ENCODE data around the gene ZNF606. TPM values are rescaled to one million over a fixed set of nuclear protein-coding genes. Genes with fewer than 3 reads are reported as not detected.

Gene ZNF606
- polyA plus RNA-seq, 1 donor (not counting 4 experiments of a cell fraction or from before 2014, with no cell fraction given), result 3.5 TPM

DNA sequence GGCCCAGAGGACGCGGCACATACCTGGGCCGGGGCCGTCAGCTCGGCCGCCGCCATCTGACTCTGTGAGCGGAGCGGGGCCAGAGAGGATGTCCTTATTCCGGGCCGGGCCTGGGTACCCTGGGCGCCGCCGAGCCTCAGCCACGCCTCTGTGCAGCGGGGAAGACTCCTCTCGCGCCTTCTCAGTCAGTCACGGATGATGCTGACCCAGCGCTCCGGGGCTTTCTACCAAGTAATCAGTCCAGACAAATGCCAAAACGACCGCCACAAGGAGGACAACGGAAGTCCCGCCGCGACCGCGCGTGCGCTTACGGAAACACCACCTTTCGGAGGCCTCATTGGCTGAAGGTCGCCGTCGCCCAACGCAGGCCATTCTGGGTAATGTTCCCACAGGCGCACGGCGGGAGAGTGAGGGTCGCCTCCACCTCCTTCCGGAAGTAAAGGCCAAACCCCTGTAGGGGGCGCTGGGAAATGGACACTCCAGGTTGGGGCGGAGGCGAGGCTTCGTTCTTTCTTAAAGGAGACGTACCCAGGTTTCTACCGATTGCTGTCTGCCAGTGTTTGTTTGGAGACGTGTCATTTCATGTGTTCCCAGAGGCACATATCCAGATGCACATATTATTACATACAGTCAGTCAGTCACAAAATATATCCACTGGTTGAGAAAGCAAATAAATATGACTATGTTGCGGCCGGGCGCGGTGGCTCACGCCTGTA is 55.0 kb downstream of the ZNF606 start, which contains the start of gene ZNF256:
Gene ZNF256 (minus strand): TSS at position 288 of the 716 bp plus-strand sequence. CDS start 232 bp downstream, at position 56.
- FAIRE-seq (peak; percentile 91), DNase-seq (ENCODE audit: low read depth, low spot score) (peak; percentile 82)
- Histone ChIP-seq H3K4me2 (ENCODE audit: control insufficient read depth, extremely low read depth, insufficient read depth, low read depth, low read length) (peak within 1 kb of the TSS; percentile 89), H3K36me3 (ENCODE audit: control insufficient read depth in 2 of 2, extremely low read depth in 1 of 2, insufficient read depth in 2 of 2, low read length in 2 of 2) (peaks cover 5 to 16% of the 10 kb centered on the region in 2 experiments), H3K79me2 (ENCODE audit: control insufficient read depth, insufficient read depth, low read length) (peaks cover 45% of the 10 kb centered on the region), H3K9me3 (ENCODE audit: control insufficient read depth, low read depth, low read length) (peaks cover 2% of the 10 kb centered on the region), H4K20me1 (ENCODE audit: control insufficient read depth, extremely low read depth, insufficient read depth, low read length) (no peaks in the 10 kb centered on the region), H2AFZ (ENCODE audit: control insufficient read depth, low read length) (peak within 1 kb of the TSS; percentile 84), H3K9ac (ENCODE audit: control insufficient read depth, extremely low read depth, insufficient read depth, low read length) (peak within 1 kb of the TSS; percentile 86), H3K4me3 (ENCODE audit: control insufficient read depth in 2 of 3, extremely low read depth in 1 of 3, insufficient read depth in 2 of 3, low read depth in 1 of 3, low read length in 3 of 3) (peak within 1 kb of the TSS; percentile 82 to 90 (median 87)), H3K27ac (ENCODE audit: control insufficient read depth, insufficient read depth, low read length) (peak within 1 kb of the TSS; percentile 66), H3K4me1 (ENCODE audit: control insufficient read depth, extremely low read depth, insufficient read depth, low read length) (peaks cover 10% of the 10 kb centered on the region), H3K9me1 (ENCODE audit: control insufficient read depth, extremely low read depth, insufficient read depth, low read length) (no peaks in the 10 kb centered on the region), H3K27me3 (ENCODE audit: control insufficient read depth, extremely low read depth, insufficient read depth, low read length) (no peaks in the 10 kb centered on the region)
- dilution Hi-C loops (cut with MboI; ENCODE audit: extremely low pct_ligation_motif_present, low sequenced_read_pairs), result no loop called here
- TF ChIP-seq EZH2 (IDR thresholded peaks at IDR 0.05; ENCODE audit: low read length) (no peak), CTCF (optimal IDR thresholded peaks at IDR 0.05 in 1 of 3, IDR thresholded peaks at IDR 0.05 in 1 of 3, conservative IDR thresholded peaks at IDR 0.05 in 1 of 3; ENCODE audit: extremely low read depth in 1 of 3, insufficient read depth in 2 of 3, low read length in 3 of 3) (peak; percentile 56 to 71 (median 68))

DNA sequence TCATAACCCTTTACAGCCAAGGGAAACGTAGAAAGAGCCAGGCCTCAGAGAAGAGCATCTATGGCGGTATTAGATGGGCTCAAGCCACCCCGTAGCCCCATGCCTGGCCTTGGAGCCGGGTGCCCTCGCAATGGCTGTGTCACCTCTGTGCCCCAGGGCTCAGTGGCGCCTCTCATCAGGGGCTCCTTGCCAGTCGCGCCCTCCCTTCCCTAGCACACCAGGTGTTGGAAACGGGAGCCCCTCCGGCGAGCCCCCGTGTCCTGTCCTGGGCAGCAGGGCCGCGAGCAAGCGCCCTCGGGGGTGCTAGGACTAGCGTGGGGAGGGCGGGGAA is 55.6 kb downstream of the ZNF606 start:
- peaks cover 10% of the 10 kb centered on the region for H3K4me1 ChIP-seq (ENCODE audit: control insufficient read depth, extremely low read depth, insufficient read depth, low read length)
- no peaks in the 10 kb centered on the region for H4K20me1 ChIP-seq (ENCODE audit: control insufficient read depth, extremely low read depth, insufficient read depth, low read length)
- H3K4me2 ChIP-seq (ENCODE audit: control insufficient read depth, extremely low read depth, insufficient read depth, low read depth, low read length), result peak overlapping the region; percentile 89
- H3K4me3 ChIP-seq (ENCODE audit: control insufficient read depth in 2 of 3, extremely low read depth in 1 of 3, insufficient read depth in 2 of 3, low read depth in 1 of 3, low read length in 3 of 3), result peak overlapping the region; percentile 82 to 90 (median 87)
- FAIRE-seq (no peak), DNase-seq (ENCODE audit: low read depth, low spot score) (no peak)
- H3K9me1 ChIP-seq (ENCODE audit: control insufficient read depth, extremely low read depth, insufficient read depth, low read length), result no peaks in the 10 kb centered on the region
- peak overlapping the region; percentile 84 for H2AFZ ChIP-seq (ENCODE audit: control insufficient read depth, low read length)
- TF ChIP-seq EZH2 (IDR thresholded peaks at IDR 0.05; ENCODE audit: low read length), result no peak
- TF ChIP-seq CTCF (optimal IDR thresholded peaks at IDR 0.05 in 1 of 3, IDR thresholded peaks at IDR 0.05 in 1 of 3, conservative IDR thresholded peaks at IDR 0.05 in 1 of 3; ENCODE audit: extremely low read depth in 1 of 3, insufficient read depth in 2 of 3, low read length in 3 of 3), result no peak
- H3K9me3 ChIP-seq (ENCODE audit: control insufficient read depth, low read depth, low read length), result peaks cover 5% of the 10 kb centered on the region
- H3K27me3 ChIP-seq (ENCODE audit: control insufficient read depth, extremely low read depth, insufficient read depth, low read length), result no peaks in the 10 kb centered on the region
- H3K9ac ChIP-seq (ENCODE audit: control insufficient read depth, extremely low read depth, insufficient read depth, low read length), result peak overlapping the region; percentile 86
- peaks cover 45% of the 10 kb centered on the region for H3K79me2 ChIP-seq (ENCODE audit: control insufficient read depth, insufficient read depth, low read length)
- dilution Hi-C loops (cut with MboI; ENCODE audit: extremely low pct_ligation_motif_present, low sequenced_read_pairs), result no loop called here
- peak overlapping the region; percentile 66 for H3K27ac ChIP-seq (ENCODE audit: control insufficient read depth, insufficient read depth, low read length)
- H3K36me3 ChIP-seq (ENCODE audit: control insufficient read depth in 2 of 2, extremely low read depth in 1 of 2, insufficient read depth in 2 of 2, low read length in 2 of 2), result peaks cover 9 to 21% of the 10 kb centered on the region in 2 experiments

Data from keratinocyte (primary cell).